Islet of Langerhans (tissue), 1 donor: ENCODE measurements around the gene EYS.
"Not testable (repeated sequence)": the region's sequence is repeated elsewhere in the genome, so short reads cannot be mapped to it uniquely, and the experiment has no call there.

Experiments
- FAIRE-seq: peaks from one replicate; lab custom pipeline; 2011; peaks lifted over from hg19 to GRCh38; lab: Jason Lieb, UNC

The EYS gene

DNA sequence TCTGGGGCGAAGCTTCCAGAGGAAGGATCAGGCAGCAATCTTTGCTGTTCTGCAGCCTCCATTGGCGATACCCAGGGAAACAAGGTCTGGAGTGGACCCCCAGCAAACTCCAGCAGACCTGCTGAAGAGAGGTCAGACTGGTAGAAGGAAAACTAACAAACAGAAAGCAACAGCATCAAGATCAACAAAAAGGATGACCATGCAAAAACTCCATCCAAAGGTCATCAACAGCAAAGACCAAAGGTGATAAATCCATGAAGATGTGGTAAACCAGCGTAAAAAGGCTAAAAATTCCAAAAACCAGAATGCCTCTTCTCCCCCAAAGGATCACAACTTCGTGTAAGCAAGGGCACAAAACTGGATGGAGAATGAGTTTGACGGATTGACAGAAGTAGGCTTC, 1818.6 kb downstream of the EYS start:
- no peak for FAIRE-seq

- not testable (repeated sequence) for FAIRE-seq
Observed at GRCh38 chr6:63887804-63888203, 1819.2 kb downstream of the EYS start.

- no peak for FAIRE-seq
Observed at GRCh38 chr6:63887002-63887751, 1819.8 kb downstream of the EYS start.

DNA sequence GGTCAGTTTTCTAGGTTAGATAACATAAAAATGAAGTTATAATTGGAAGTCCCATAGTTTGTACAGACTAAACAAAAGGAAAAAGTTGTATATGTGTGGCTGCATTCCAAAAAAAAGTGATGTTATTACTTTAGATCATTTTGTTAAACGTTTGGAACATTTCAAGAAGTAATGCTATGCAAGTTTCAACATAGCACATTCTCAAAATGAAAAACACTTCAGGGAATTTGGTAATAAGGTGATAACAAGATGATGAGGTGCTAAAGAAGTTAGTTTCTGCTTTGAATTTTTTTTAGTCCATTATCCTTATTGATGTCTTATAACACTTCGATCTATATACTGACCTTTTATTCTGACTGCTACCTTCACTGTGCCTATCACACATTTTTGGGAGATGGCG, 1820.7 kb downstream of the EYS start:
- FAIRE-seq = no peak

- no peak for FAIRE-seq
Observed at GRCh38 chr6:63883597-63883996, 1823.4 kb downstream of the EYS start.

GRCh38 chr6:63882208-63882607, 1824.8 kb downstream of the EYS start:
- no peak for FAIRE-seq

GRCh38 chr6:63881791-63882190, 1825.2 kb downstream of the EYS start:
- no peak for FAIRE-seq

- FAIRE-seq = no peak
Observed at GRCh38 chr6:63872233-63872632, 1834.8 kb downstream of the EYS start.

DNA sequence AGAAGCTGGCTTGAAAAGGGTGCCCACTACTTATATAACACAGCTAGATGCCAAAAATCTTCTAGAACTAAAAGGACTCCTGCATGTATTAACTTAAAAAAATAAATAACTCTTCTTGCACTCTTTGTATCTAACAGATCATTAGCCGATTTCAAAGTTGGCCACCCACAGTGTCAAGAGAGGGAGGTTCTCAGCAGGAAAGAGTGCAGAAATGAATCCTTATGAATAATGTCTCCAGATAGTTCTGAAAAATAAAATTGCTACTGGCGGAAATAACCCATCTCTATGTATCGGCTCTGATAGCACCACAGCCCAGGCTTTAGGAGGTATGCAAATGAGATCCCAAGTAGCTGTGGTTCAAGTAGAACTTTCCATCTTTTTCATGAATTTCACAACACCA, 1838.7 kb downstream of the EYS start:
- no peak for FAIRE-seq

DNA sequence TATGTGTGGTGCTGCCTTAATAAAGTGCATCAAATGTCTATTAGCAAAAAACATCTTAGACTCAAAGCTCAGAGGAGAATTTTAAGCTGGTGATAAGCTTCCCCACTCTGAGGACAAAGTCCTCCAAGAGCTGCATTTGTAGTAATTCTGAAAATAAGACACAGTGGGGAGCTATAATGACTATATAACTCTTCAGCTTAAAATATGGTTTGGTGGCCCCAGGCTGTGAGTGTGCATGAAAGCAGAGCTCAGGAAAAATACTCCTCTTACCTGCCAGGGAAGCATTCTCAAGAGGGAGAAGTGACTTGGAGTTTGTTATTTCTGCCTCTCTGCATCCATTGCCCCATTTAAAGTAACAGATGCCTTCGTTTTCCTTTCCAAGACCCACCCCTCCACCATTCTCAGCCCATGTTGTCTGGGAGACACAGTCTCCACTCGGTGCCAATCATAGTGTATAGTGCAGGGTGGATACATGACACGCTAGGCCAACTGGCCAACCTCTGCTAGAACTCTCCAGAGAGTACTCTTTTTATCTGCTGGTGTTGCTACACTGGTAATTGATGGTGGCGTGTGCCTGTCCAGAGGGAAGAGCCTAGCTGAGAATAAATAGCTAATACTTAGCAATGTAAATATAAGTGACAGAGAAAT, 1842.2 kb downstream of the EYS start:
- FAIRE-seq = no peak

GRCh38 chr6:63864061-63864460, 1843.0 kb downstream of the EYS start:
- no peak for FAIRE-seq

- FAIRE-seq = no peak
Observed at GRCh38 chr6:63862486-63863198, 1844.4 kb downstream of the EYS start.

GRCh38 chr6:63859528-63859927, 1847.5 kb downstream of the EYS start:
- no peak for FAIRE-seq

GRCh38 chr6:63858691-63859090, 1848.3 kb downstream of the EYS start:
- no peak for FAIRE-seq

DNA sequence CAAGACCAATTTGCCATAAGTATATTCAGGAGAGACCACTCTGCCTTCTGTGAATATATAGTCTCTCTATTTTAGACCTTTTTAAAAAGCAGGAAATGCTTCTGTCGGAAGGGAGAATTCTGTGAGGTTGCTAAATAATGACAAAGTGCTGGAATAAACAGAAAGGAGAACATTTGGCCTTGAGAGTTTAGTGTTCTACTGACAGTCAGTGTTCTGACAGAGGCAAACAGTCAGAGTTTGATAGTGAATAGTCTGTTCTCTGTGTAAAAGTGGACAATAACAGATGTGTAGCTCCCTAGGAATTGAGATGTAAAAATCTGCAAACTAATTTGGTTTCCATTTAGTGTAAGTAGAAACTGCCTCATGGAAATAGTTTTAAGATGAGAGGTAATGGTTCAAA, 1850.8 kb downstream of the EYS start:
- FAIRE-seq = no peak

- no peak for FAIRE-seq
Observed at GRCh38 chr6:63844287-63844686, 1862.7 kb downstream of the EYS start.

- no peak for FAIRE-seq
Observed at GRCh38 chr6:63839485-63839884, 1867.5 kb downstream of the EYS start.

DNA sequence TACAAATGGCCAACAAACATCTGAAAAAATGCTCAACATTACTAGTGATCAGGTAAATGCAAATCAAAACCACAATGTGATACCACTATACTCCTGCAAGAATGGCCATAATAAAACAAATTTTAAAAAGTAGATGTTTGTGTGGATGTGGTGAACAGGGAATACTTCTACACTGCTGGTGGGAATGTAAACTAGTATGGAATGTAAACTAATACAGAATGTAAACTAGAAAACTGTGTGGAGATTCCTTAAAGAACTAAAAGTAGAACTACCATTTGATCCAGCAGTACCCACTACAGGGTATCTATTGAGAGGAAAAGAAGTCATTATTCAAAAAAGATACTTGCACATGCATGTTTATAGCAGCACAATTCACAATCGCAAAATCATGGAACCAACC, 1878.3 kb downstream of the EYS start:
- not testable (repeated sequence) for FAIRE-seq

- no peak for FAIRE-seq
Observed at GRCh38 chr6:63824722-63825121, 1882.3 kb downstream of the EYS start.

- FAIRE-seq = no peak
Observed at GRCh38 chr6:63821442-63821841, 1885.6 kb downstream of the EYS start.

DNA sequence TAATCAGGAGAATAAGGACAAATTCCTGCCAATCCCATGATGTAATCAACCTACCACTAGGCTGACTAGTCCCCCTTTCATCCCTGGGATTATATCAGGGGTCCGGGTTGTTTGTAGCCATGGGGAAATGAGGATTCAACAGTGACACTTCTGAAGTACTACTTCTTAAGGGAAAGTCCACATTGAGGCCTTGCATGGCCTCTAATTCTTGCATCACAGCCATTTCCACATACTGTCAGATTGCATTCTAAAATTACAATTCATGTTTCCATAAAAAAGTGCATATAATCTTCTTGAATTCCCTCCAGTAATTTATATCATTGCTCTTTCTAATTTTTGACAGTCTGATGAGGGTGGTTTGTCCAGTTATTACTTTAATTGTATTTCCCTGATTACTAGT, 1887.2 kb downstream of the EYS start:
- FAIRE-seq = no peak

DNA sequence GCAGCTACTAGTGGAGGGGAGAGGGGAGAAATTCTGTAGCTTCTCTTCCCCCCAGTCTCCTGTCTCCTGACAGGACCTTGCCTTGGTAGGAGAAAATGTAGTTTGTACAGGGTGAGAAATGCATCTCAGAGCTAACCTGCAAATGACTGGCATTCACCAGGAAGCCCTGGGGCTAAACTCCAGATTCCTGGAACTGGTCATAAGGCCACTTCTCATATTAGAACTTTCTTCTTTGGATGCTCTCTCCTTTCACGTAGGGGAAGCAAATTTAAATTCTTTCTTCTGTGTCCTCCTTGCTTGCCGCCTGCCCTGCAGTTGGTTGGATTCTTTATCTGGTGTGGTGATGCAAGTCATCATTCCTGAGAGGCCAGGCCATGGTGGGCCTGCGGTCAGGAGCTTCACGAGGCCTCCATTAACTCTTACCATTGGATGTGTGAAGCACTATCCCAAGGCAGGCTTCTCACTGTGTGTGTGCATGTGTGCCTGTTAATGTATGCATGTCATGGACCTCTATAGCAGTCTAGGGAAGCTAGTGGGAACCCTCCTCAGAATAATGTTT, 1889.5 kb downstream of the EYS start:
- FAIRE-seq = no peak

DNA sequence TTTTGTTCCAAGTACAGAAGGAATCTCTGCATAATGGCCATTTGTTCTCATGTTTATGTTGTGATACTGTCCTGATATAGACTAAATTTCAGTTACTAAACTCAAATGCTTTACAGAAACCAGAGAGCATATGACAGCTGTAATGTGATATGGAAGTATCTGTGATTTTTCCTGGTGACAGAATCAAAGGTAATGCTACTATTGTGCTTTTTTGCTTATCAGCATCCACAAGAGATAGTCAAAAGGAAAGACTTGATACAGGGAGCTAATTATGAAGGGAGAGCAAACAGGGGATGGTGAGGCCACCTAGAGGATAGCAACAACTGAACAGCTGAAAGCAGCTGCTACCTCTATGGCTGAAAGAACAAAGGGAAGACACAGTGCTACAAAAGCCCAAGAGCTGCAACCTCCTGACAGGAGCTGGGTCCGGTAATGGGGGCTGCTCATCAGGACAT, 1890.0 kb downstream of the EYS start:
- FAIRE-seq = no peak
